HepG2 (cell line): ENCODE measurements around the gene DYSF. TPM values are rescaled to one million over a fixed set of nuclear protein-coding genes. Genes with fewer than 3 reads are reported as not detected.

Source experiments
- FOXO1 ChIP-seq: sonication (generic); formaldehyde crosslinking; IDR thresholded peaks from 2 replicates; pipeline ENCODE4 v1.4.0; 2020; ENCODE audit warnings: missing genetic modification reagents
- HHEX ChIP-seq: IDR thresholded peaks from 2 replicates; pipeline ENCODE4 v1.6.1; 2016; ENCODE audit warnings: control low read depth
- ISX ChIP-seq: sonication (generic); formaldehyde crosslinking; conservative IDR thresholded peaks from 2 replicates; pipeline ENCODE4 v1.5.0; 2020; ENCODE audit warnings: missing genetic modification reagents
- MAFK ChIP-seq, 2 experiments: IDR thresholded peaks in 1 of 2; conservative IDR thresholded peaks in 1 of 2; 2 replicates each; pipeline ENCODE4 v1.6.1; 2011; ENCODE audit warnings: improper control_type of control experiment in 2 of 2, low read length in 2 of 2
- TP53 ChIP-seq: sonication (generic); formaldehyde crosslinking; conservative IDR thresholded peaks from 2 replicates; pipeline ENCODE4 v1.4.0; 2020; ENCODE audit warnings: missing genetic modification reagents
- ZNF441 ChIP-seq: sonication (generic); formaldehyde crosslinking; IDR thresholded peaks from 2 replicates; pipeline ENCODE4 v1.7.0; 2021; ENCODE audit warnings: missing genetic modification reagents, borderline replicate concordance
- polyA plus RNA-seq, 8 experiments: library from polyadenylated mRNA; depleted of rRNA in 3 of 8; stranded (reverse) in 7 of 8; unstranded in 1 of 8; fragments of >200 nt; fragmentation: Illumina TruSeq in 4 of 8; extraction: Trizol in 4 of 8; gene quantifications; 2 replicates each; pipeline versions ENCODE4 v1.2.1 to v1.2.3, GENCODE V29; 2011 to 2016; ENCODE audit warnings: low read depth in 4 of 8, missing spikeins in 1 of 8, mixed read lengths in 1 of 8; ENCODE audit not compliant: insufficient read depth in 1 of 8
- total RNA-seq, 5 experiments: library from RNA; depleted of rRNA; stranded (reverse); fragments of >200 nt; fragmentation: Illumina TruSeq; extraction: Trizol; gene quantifications; 2 replicates each; pipeline ENCODE4 v1.2.3, GENCODE V29; 2016; ENCODE audit warnings: low read depth in 1 of 5
- TF ChIP-seq, protein P1 (sequence below): IDR thresholded peaks from 2 replicates; pipeline ENCODE4 v1.6.1; 2018; ENCODE audit warnings: missing genetic modification reagents, mild to moderate bottlenecking, missing compliant biosample characterization
- TF ChIP-seq, protein P2 (sequence below): sonication (generic); formaldehyde crosslinking; IDR thresholded peaks from 2 replicates; pipeline ENCODE4 v1.4.0; 2020; ENCODE audit warnings: missing genetic modification reagents
- TF ChIP-seq, protein P3 (sequence below): sonication (generic); formaldehyde crosslinking; IDR thresholded peaks from 2 replicates; pipeline ENCODE4 v1.5.1; 2020; ENCODE audit warnings: mild to moderate bottlenecking, missing genetic modification reagents, moderate library complexity
- TF ChIP-seq, protein P4 (sequence below): sonication (generic); formaldehyde crosslinking; IDR thresholded peaks from 2 replicates; pipeline ENCODE4 v1.5.1; 2020; ENCODE audit warnings: mild to moderate bottlenecking, missing genetic modification reagents, borderline replicate concordance
- TF ChIP-seq, protein P5 (sequence below): sonication (generic); formaldehyde crosslinking; conservative IDR thresholded peaks from 2 replicates; pipeline ENCODE4 v1.4.0; 2020; ENCODE audit warnings: missing genetic modification reagents
- TF ChIP-seq, protein P6 (sequence below): sonication (generic); formaldehyde crosslinking; IDR thresholded peaks from 2 replicates; pipeline ENCODE4 v1.5.0; 2020; ENCODE audit warnings: missing genetic modification reagents
- TF ChIP-seq, protein P7 (sequence below): sonication (generic); formaldehyde crosslinking; IDR thresholded peaks from 2 replicates; pipeline ENCODE4 v1.4.0; 2020; ENCODE audit warnings: missing genetic modification reagents

DYSF gene
- total and polyA plus RNA-seq, 2 of the 13 experiments (the other 11 are each of a cell fraction or from before 2014, with no cell fraction given): 0.15 to 2.4 TPM

DNA sequence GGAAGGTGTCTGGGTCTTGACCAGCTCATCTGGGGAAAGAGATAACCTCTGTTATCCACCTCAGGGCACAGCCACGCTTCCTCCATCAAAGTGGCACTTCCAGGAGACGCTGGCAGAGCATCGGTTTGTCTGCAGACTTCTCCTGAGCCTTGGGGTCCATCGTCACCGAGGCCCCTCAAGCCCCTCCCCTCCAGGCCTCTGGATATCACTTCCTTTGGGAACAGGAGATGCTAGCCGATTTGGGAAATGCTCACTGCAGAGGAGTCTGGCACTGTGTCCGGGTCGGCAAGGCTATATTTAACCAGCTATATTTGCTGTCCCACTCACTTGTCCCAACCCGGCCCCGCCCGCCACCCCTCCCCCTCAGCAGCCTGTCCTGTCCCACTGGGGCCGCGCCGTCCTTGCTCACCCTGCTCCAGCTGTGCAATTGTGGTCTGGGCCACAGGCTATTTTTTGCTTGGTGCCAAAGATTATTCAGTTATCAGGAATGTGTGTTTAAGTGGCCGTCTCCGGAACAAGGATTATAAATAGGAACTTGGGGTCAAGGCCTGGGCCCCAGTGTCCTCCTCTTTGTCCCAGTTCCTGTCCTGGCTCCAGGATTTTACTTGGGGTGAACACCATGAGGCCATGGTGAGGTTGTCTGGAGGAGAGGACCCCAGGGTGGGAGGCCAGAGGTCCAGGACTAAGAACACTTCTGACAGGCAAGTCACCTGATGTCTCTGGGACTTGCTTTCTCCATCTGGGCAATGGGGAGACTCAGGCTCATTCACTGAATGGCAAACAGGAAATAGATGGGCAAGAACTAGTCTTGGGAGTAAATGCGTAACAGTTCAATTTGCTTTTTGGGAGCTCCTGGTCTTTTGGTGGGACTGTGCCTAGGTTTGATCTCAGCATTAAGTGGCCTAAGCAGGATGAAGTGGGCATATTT lies 263.6 kb downstream of the DYSF start (continued):
- TF ChIP-seq, protein P1, sequence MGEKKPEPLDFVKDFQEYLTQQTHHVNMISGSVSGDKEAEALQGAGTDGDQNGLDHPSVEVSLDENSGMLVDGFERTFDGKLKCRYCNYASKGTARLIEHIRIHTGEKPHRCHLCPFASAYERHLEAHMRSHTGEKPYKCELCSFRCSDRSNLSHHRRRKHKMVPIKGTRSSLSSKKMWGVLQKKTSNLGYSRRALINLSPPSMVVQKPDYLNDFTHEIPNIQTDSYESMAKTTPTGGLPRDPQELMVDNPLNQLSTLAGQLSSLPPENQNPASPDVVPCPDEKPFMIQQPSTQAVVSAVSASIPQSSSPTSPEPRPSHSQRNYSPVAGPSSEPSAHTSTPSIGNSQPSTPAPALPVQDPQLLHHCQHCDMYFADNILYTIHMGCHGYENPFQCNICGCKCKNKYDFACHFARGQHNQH (CRISPR knock-in tag): no peak
- TF ChIP-seq, protein P2, sequence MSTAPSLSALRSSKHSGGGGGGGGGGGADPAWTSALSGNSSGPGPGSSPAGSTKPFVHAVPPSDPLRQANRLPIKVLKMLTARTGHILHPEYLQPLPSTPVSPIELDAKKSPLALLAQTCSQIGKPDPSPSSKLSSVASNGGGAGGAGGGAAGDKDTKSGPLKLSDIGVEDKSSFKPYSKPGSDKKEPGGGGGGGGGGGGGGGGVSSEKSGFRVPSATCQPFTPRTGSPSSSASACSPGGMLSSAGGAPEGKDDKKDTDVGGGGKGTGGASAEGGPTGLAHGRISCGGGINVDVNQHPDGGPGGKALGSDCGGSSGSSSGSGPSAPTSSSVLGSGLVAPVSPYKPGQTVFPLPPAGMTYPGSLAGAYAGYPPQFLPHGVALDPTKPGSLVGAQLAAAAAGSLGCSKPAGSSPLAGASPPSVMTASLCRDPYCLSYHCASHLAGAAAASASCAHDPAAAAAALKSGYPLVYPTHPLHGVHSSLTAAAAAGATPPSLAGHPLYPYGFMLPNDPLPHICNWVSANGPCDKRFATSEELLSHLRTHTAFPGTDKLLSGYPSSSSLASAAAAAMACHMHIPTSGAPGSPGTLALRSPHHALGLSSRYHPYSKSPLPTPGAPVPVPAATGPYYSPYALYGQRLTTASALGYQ (CRISPR knock-in tag): no peak
- TF ChIP-seq ZNF441: no peak
- no peak for TF ChIP-seq ISX (CRISPR knock-in tag)
- TF ChIP-seq, protein P3, sequence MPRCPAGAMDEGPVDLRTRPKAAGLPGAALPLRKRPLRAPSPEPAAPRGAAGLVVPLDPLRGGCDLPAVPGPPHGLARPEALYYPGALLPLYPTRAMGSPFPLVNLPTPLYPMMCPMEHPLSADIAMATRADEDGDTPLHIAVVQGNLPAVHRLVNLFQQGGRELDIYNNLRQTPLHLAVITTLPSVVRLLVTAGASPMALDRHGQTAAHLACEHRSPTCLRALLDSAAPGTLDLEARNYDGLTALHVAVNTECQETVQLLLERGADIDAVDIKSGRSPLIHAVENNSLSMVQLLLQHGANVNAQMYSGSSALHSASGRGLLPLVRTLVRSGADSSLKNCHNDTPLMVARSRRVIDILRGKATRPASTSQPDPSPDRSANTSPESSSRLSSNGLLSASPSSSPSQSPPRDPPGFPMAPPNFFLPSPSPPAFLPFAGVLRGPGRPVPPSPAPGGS (CRISPR knock-in tag): no peak
- TF ChIP-seq, protein P4, sequence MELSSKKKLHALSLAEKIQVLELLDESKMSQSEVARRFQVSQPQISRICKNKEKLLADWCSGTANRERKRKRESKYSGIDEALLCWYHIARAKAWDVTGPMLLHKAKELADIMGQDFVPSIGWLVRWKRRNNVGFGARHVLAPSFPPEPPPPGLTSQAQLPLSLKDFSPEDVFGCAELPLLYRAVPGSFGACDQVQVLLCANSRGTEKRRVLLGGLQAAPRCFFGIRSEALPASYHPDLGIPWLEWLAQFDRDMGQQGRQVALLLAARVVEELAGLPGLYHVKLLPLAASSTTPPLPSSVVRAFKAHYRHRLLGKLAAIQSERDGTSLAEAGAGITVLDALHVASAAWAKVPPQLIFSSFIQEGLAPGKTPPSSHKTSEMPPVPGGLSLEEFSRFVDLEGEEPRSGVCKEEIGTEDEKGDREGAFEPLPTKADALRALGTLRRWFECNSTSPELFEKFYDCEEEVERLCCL (CRISPR knock-in tag): no peak
- TF ChIP-seq FOXO1 (CRISPR knock-in tag): peak; percentile 43; the same call in 1 of the 2 replicates
- TF ChIP-seq, protein P5, sequence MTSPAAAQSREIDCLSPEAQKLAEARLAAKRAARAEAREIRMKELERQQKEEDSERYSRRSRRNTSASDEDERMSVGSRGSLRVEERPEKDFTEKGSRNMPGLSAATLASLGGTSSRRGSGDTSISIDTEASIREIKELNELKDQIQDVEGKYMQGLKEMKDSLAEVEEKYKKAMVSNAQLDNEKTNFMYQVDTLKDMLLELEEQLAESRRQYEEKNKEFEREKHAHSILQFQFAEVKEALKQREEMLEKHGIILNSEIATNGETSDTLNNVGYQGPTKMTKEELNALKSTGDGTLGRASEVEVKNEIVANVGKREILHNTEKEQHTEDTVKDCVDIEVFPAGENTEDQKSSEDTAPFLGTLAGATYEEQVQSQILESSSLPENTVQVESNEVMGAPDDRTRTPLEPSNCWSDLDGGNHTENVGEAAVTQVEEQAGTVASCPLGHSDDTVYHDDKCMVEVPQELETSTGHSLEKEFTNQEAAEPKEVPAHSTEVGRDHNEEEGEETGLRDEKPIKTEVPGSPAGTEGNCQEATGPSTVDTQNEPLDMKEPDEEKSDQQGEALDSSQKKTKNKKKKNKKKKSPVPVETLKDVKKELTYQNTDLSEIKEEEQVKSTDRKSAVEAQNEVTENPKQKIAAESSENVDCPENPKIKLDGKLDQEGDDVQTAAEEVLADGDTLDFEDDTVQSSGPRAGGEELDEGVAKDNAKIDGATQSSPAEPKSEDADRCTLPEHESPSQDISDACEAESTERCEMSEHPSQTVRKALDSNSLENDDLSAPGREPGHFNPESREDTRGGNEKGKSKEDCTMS (CRISPR knock-in tag): no peak
- TF ChIP-seq, protein P6, sequence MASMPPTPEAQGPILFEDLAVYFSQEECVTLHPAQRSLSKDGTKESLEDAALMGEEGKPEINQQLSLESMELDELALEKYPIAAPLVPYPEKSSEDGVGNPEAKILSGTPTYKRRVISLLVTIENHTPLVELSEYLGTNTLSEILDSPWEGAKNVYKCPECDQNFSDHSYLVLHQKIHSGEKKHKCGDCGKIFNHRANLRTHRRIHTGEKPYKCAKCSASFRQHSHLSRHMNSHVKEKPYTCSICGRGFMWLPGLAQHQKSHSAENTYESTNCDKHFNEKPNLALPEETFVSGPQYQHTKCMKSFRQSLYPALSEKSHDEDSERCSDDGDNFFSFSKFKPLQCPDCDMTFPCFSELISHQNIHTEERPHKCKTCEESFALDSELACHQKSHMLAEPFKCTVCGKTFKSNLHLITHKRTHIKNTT (CRISPR knock-in tag): no peak
- TF ChIP-seq, protein P7, sequence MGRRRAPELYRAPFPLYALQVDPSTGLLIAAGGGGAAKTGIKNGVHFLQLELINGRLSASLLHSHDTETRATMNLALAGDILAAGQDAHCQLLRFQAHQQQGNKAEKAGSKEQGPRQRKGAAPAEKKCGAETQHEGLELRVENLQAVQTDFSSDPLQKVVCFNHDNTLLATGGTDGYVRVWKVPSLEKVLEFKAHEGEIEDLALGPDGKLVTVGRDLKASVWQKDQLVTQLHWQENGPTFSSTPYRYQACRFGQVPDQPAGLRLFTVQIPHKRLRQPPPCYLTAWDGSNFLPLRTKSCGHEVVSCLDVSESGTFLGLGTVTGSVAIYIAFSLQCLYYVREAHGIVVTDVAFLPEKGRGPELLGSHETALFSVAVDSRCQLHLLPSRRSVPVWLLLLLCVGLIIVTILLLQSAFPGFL (CRISPR knock-in tag): no peak
- TF ChIP-seq HHEX (CRISPR knock-in tag): 0 out of 2 replicates have a peak, but pooled peaks have one; percentile 26
- TF ChIP-seq TP53 (CRISPR knock-in tag): no peak
- TF ChIP-seq MAFK (conservative IDR thresholded peaks at IDR 0.05 in 1 of 2, IDR thresholded peaks at IDR 0.05 in 1 of 2; ENCODE audit: low read length in 2 of 2): no peak
